Keratinocyte (primary cell): ENCODE results near the gene LRRC3C. TPM values are rescaled to one million over a fixed set of nuclear protein-coding genes. Genes with fewer than 3 reads are reported as not detected.

Source experiments
- DNase-seq: peaks from one replicate; pipeline ENCODE4 v3.0.0-alpha.2; 2011; ENCODE audit warnings: low read depth, missing footprints, low spot score
- FAIRE-seq: peaks from 2 replicates; lab custom pipeline; 2011; peaks lifted over from hg19 to GRCh38; lab: Jason Lieb, UNC
- H2AFZ ChIP-seq: 2 replicates; pipeline ENCODE4 v1.6.0; 2012; ENCODE audit warnings: low read length, control low read depth, inconsistent platforms; ENCODE audit not compliant: control insufficient read depth
- H3K27ac ChIP-seq: 2 replicates; pipeline ENCODE4 v1.5.1; 2011; ENCODE audit warnings: low read length; ENCODE audit not compliant: control insufficient read depth, insufficient read depth
- H3K27me3 ChIP-seq: 3 replicates; pipeline ENCODE4 v1.6.0; 2011; ENCODE audit warnings: low read length; ENCODE audit not compliant: control insufficient read depth, insufficient read depth; ENCODE audit errors: extremely low read depth
- H3K36me3 ChIP-seq, 2 experiments: 2 replicates in 1 of 2; 3 replicates in 1 of 2; pipeline ENCODE4 v1.5.1; 2011; ENCODE audit warnings: low read length in 2 of 2, mild to moderate bottlenecking in 1 of 2; ENCODE audit not compliant: control insufficient read depth in 2 of 2, insufficient read depth in 2 of 2; ENCODE audit errors: extremely low read depth in 1 of 2
- H3K4me1 ChIP-seq: 3 replicates; pipeline ENCODE4 v1.5.1; 2011; ENCODE audit warnings: low read length; ENCODE audit not compliant: control insufficient read depth, insufficient read depth; ENCODE audit errors: extremely low read depth
- H3K4me2 ChIP-seq: 3 replicates; pipeline ENCODE4 v1.6.0; 2011; ENCODE audit warnings: low read depth, low read length; ENCODE audit not compliant: control insufficient read depth, insufficient read depth; ENCODE audit errors: extremely low read depth
- H3K4me3 ChIP-seq, 3 experiments: fragments of 200-600 bp in 1 of 3; sonication (generic) in 1 of 3; 2 replicates in 2 of 3; 3 replicates in 1 of 3; pipeline ENCODE4 v1.5.1; 2011 to 2016; ENCODE audit warnings: low read length in 3 of 3, mild to moderate bottlenecking in 3 of 3, control low read depth in 2 of 3, inconsistent platforms in 1 of 3, low read depth in 1 of 3, mixed read lengths in 1 of 3, mixed run types in 1 of 3, moderate library complexity in 1 of 3; ENCODE audit not compliant: control insufficient read depth in 2 of 3, insufficient read depth in 2 of 3; ENCODE audit errors: extremely low read depth in 1 of 3
- H3K79me2 ChIP-seq: 2 replicates; pipeline ENCODE4 v1.6.0; 2012; ENCODE audit warnings: low read length; ENCODE audit not compliant: control insufficient read depth, insufficient read depth
- H3K9ac ChIP-seq: 3 replicates; pipeline ENCODE4 v1.6.0; 2011; ENCODE audit warnings: low read length; ENCODE audit not compliant: control insufficient read depth, insufficient read depth; ENCODE audit errors: extremely low read depth
- H3K9me1 ChIP-seq: 3 replicates; pipeline ENCODE4 v1.6.0; 2011; ENCODE audit warnings: low read length; ENCODE audit not compliant: control insufficient read depth, insufficient read depth; ENCODE audit errors: extremely low read depth
- H3K9me3 ChIP-seq: 2 replicates; pipeline ENCODE4 v1.5.1; 2012; ENCODE audit warnings: low read depth, low read length; ENCODE audit not compliant: control insufficient read depth
- H4K20me1 ChIP-seq: 3 replicates; pipeline ENCODE4 v1.6.0; 2011; ENCODE audit warnings: low read length; ENCODE audit not compliant: control insufficient read depth, insufficient read depth; ENCODE audit errors: extremely low read depth
- EZH2 ChIP-seq: IDR thresholded peaks from one replicate; pipeline ENCODE4 v1.6.1; 2012; ENCODE audit warnings: inconsistent platforms, mild to moderate bottlenecking, low read length, moderate library complexity
- dilution Hi-C: fragments of 300-500 bp; cut with MboI; formaldehyde crosslinking; loops from one replicate; pipeline ENCODE4 v1.7.0; 2020; ENCODE audit warnings: low sequenced_read_pairs; ENCODE audit not compliant: extremely low pct_ligation_motif_present
- polyA plus RNA-seq, 5 experiments: library from polyadenylated mRNA; depleted of rRNA in 3 of 5; stranded (reverse) in 3 of 5; stranded (forward) in 1 of 5; unstranded in 1 of 5; fragments of >200 nt; gene quantifications; 1 replicate in 1 of 5; 2 replicates in 3 of 5; 3 replicates in 1 of 5; pipeline versions ENCODE4 v1.2.1 to v1.2.3, GENCODE V29; 2011 to 2012; ENCODE audit warnings: missing spikeins in 2 of 5, low read depth in 1 of 5, low replicate concordance in 1 of 5
- TF ChIP-seq, protein P1 (sequence below), 3 experiments: IDR thresholded peaks in 1 of 3; conservative IDR thresholded peaks in 1 of 3; optimal IDR thresholded peaks in 1 of 3; 2 replicates in 2 of 3; 3 replicates in 1 of 3; pipeline versions ENCODE3 to v1.5.1; 2011; ENCODE audit warnings: low read length in 3 of 3, mild to moderate bottlenecking in 3 of 3, moderate library complexity in 2 of 3, control low read depth in 1 of 3, inconsistent platforms in 1 of 3; ENCODE audit not compliant: insufficient read depth in 2 of 3; ENCODE audit errors: extremely low read depth in 1 of 3

The LRRC3C gene
- polyA plus RNA-seq, 1 donor (not counting 4 experiments of a cell fraction or from before 2014, with no cell fraction given): not detected

DNA sequence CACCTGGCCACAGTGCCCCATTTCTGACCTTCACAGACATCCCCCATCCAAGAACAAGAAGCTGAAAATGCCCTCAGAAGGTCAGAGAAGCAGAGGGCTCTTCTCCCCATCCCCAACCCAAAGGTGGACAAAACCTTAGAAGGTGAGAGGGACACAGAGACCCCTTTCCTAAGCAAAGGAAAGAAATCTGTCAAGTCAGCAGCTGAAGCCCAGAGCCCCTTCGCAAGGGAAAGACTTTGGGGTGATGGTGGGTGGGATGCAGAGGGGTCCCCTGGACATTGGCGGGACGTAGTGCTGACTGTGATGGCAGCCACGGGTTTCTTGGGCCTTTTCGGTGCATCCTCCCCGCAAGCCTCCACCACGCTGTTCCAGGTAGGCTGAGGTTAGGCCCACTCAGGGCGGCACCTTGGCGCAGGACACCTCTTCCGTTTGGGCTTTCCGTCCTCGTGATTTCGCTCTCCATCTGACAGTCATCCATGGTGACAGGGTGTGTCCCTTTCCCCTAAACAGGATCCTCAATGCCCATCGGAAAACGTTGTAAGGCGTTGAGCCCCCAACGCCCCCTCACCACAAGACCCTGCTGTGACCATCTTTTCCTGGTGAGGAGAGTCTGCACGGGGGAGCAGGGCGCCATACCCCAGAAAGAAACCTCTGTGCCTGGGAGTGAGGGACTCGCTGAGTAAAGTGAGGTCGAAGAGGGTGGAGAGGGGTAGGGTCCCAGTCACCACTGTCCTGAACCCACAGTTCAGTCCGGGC is 24.6 kb downstream of the LRRC3C start:
- H3K27ac ChIP-seq: no peak overlapping the region
- H2AFZ ChIP-seq: peak overlapping the region; percentile 84

DNA sequence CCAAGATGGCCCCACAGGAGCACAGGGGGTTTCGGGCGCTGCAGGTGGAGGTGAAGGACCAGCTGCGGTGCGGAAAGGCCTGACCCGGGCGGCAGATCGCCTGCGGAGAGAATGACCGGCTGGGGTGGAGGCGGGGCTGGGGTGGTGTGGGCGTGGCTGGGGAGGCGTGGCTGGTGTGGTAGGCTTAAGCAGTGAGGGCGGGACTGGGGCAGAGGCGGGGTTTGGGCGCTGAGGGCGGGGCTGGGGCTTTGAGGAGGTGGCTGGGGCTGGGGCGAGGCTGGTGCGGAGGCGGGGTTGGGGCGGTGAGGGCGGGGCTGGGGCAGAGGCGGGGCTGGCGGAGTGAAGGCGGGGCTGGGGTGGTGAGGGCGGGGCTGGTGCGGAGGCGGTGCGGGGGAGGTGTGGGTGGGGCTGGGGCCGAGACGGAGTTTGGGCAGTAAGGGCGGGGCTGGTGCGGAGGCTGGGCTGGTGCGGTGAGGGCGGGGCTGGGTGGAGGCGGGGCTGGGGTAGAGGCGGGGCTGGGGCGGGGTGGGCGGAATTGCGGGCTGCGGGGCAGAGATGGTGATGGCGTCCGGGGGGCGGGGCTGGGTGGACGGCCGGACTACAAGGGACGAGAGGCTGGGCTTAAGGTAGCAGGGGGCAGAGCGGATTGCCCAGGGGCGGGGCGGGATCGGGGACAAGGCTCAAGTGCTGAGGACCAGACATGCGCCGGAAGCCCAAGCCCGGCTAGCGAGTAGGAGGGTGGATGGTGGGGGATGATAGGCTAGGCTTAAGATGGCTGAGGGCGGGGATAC is 25.3 kb downstream of the LRRC3C start:
- peak overlapping the region; percentile 93 for H3K4me2 ChIP-seq
- peaks cover 5% of the 10 kb centered on the region for H3K27me3 ChIP-seq
- peak overlapping the region; percentile 34 to 67 (median 62) for H3K4me3 ChIP-seq
- dilution Hi-C loops: no loop called here
- H3K4me1 ChIP-seq: peaks cover 4% of the 10 kb centered on the region
- peak overlapping the region; percentile 56 for H3K9ac ChIP-seq
- no peaks in the 10 kb centered on the region for H3K9me1 ChIP-seq
- no peak for TF ChIP-seq EZH2
- TF ChIP-seq, protein P1, sequence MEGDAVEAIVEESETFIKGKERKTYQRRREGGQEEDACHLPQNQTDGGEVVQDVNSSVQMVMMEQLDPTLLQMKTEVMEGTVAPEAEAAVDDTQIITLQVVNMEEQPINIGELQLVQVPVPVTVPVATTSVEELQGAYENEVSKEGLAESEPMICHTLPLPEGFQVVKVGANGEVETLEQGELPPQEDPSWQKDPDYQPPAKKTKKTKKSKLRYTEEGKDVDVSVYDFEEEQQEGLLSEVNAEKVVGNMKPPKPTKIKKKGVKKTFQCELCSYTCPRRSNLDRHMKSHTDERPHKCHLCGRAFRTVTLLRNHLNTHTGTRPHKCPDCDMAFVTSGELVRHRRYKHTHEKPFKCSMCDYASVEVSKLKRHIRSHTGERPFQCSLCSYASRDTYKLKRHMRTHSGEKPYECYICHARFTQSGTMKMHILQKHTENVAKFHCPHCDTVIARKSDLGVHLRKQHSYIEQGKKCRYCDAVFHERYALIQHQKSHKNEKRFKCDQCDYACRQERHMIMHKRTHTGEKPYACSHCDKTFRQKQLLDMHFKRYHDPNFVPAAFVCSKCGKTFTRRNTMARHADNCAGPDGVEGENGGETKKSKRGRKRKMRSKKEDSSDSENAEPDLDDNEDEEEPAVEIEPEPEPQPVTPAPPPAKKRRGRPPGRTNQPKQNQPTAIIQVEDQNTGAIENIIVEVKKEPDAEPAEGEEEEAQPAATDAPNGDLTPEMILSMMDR (optimal IDR thresholded peaks at IDR 0.05 in 1 of 3, IDR thresholded peaks at IDR 0.05 in 1 of 3, conservative IDR thresholded peaks at IDR 0.05 in 1 of 3; ENCODE audit: extremely low read depth in 1 of 3, insufficient read depth in 2 of 3, low read length in 3 of 3): no peak
- no peaks in the 10 kb centered on the region for H4K20me1 ChIP-seq
- no peaks in the 10 kb centered on the region for H3K36me3 ChIP-seq
- no peak overlapping the region for H3K27ac ChIP-seq
- H2AFZ ChIP-seq: peak overlapping the region; percentile 87
- DNase-seq (peak; percentile 79), FAIRE-seq (peak; percentile 46)
- no peaks in the 10 kb centered on the region for H3K79me2 ChIP-seq
- no peaks in the 10 kb centered on the region for H3K9me3 ChIP-seq

More for the DNA sequence above, 24.6 kb downstream of the LRRC3C start:
- TF ChIP-seq EZH2: no peak
- TF ChIP-seq, protein P1 (optimal IDR thresholded peaks at IDR 0.05 in 1 of 3, IDR thresholded peaks at IDR 0.05 in 1 of 3, conservative IDR thresholded peaks at IDR 0.05 in 1 of 3; ENCODE audit: extremely low read depth in 1 of 3, insufficient read depth in 2 of 3, low read length in 3 of 3): no peak
- H3K9ac ChIP-seq: peak overlapping the region; percentile 56
- dilution Hi-C loops: no loop called here
- H3K79me2 ChIP-seq: no peaks in the 10 kb centered on the region
- no peaks in the 10 kb centered on the region for H3K36me3 ChIP-seq
- peak overlapping the region; percentile 93 for H3K4me2 ChIP-seq
- H3K9me1 ChIP-seq: no peaks in the 10 kb centered on the region
- no peaks in the 10 kb centered on the region for H4K20me1 ChIP-seq
- H3K27me3 ChIP-seq: peaks cover 5% of the 10 kb centered on the region
- no peak for FAIRE-seq
- H3K4me3 ChIP-seq: peak overlapping the region; percentile 34 to 67 (median 62)
- peaks cover 6% of the 10 kb centered on the region for H3K4me1 ChIP-seq
- no peak for DNase-seq
- no peaks in the 10 kb centered on the region for H3K9me3 ChIP-seq
